Endometrial microvascular endothelial cells (primary cell): ENCODE measurements around the gene GALNS. TPM values are rescaled to one million over a fixed set of nuclear protein-coding genes. Genes with fewer than 3 reads are reported as not detected.

Experiments used
- in situ Hi-C: cut with HindIII; loops from 2 replicates; pipeline ENCODE4 v1.10.0; 2017; ENCODE audit warnings: low sequenced_read_pairs, low pct_unique_long_range_greater_than_20kb; ENCODE audit errors: inconsistent ontology term
- total RNA-seq: library from RNA; depleted of rRNA; stranded (reverse); fragments of >200 nt; gene quantifications from one replicate; pipeline ENCODE4 v1.2.3, GENCODE V29; 2015; ENCODE audit errors: inconsistent ontology term

GALNS gene
- total RNA-seq, 1 donor from 2014 or later, result 34.7 TPM

- in situ Hi-C loops, result no loop called here
Observed at GRCh38 chr16:88843256-88843655, 13.5 kb downstream of the GALNS start.

GRCh38 chr16:88842806-88843205 is 13.9 kb downstream of the GALNS start:
- in situ Hi-C loops, result no loop called here

- in situ Hi-C loops, result no loop called here
Observed at GRCh38 chr16:88842308-88842756, 14.4 kb downstream of the GALNS start.

GRCh38 chr16:88841521-88842307 is 15.0 kb downstream of the GALNS start:
- in situ Hi-C loops, result no loop called here

- in situ Hi-C loops, result no loop called here
Observed at GRCh38 chr16:88840600-88841215, 16.0 kb downstream of the GALNS start.

GRCh38 chr16:88839745-88840599 is 16.8 kb downstream of the GALNS start:
- in situ Hi-C loops, result no loop called here

GRCh38 chr16:88839026-88839529 is 17.7 kb downstream of the GALNS start:
- in situ Hi-C loops, result no loop called here

- in situ Hi-C loops, result no loop called here
Observed at GRCh38 chr16:88838566-88838965, 18.2 kb downstream of the GALNS start.

- in situ Hi-C loops, result no loop called here
Observed at GRCh38 chr16:88837806-88838205, 18.9 kb downstream of the GALNS start.

GRCh38 chr16:88836791-88837190 is 20.0 kb downstream of the GALNS start:
- in situ Hi-C loops, result no loop called here

- in situ Hi-C loops, result no loop called here
Observed at GRCh38 chr16:88835818-88836217, 20.9 kb downstream of the GALNS start.

GRCh38 chr16:88835383-88835782 is 21.4 kb downstream of the GALNS start:
- in situ Hi-C loops, result no loop called here

GRCh38 chr16:88834670-88835069 is 22.1 kb downstream of the GALNS start:
- in situ Hi-C loops, result no loop called here

GRCh38 chr16:88833086-88833485 is 23.7 kb downstream of the GALNS start:
- in situ Hi-C loops, result no loop called here

GRCh38 chr16:88831838-88832237 is 24.9 kb downstream of the GALNS start:
- in situ Hi-C loops, result no loop called here

GRCh38 chr16:88830783-88831182 is 26.0 kb downstream of the GALNS start:
- in situ Hi-C loops, result no loop called here

GRCh38 chr16:88830258-88830657 is 26.5 kb downstream of the GALNS start:
- in situ Hi-C loops, result no loop called here

GRCh38 chr16:88828711-88829110 is 28.0 kb downstream of the GALNS start:
- in situ Hi-C loops, result no loop called here

GRCh38 chr16:88827727-88828126 is 29.0 kb downstream of the GALNS start:
- in situ Hi-C loops, result no loop called here
